Vagina (tissue), 2 donors: Measurements from ENCODE around the gene KCNIP4. TPM values are rescaled to one million over a fixed set of nuclear protein-coding genes. Genes with fewer than 3 reads are reported as not detected.

Experiments
- DNase-seq, 2 donors: peaks; one replicate each; pipeline ENCODE4 v3.0.0-alpha.2; 2017; ENCODE audit errors: extremely low spot score in 2 of 2
- H3K27ac ChIP-seq: fragments of 200-600 bp; sonication (generic); one replicate; pipeline ENCODE4 v1.5.1; 2019
- H3K27me3 ChIP-seq: fragments of 200-600 bp; sonication (generic); one replicate; pipeline ENCODE4 v1.5.1; 2019
- H3K36me3 ChIP-seq, 2 donors: fragments of 200-600 bp; sonication (generic); one replicate each; pipeline ENCODE4 v1.5.1; 2017 to 2019
- H3K4me1 ChIP-seq: fragments of 200-600 bp; sonication (generic); one replicate; pipeline ENCODE4 v1.5.1; 2019
- H3K4me3 ChIP-seq, 2 donors: fragments of 200-600 bp; sonication (generic); 1 replicate in 1 of 2; 2 replicates in 1 of 2; pipeline ENCODE4 v1.5.1; 2016 to 2019
- H3K9me3 ChIP-seq: fragments of 200-600 bp; sonication (generic); one replicate; pipeline ENCODE4 v1.5.1; 2019
- POLR2A ChIP-seq, 2 donors: fragments of 450-650 bp; IDR thresholded peaks; one replicate each; pipeline ENCODE4 v1.6.1; 2017; ENCODE audit warnings: antibody characterized with exemption in 2 of 2, mild to moderate bottlenecking in 2 of 2, moderate library complexity in 2 of 2
- POLR2AphosphoS5 ChIP-seq, 2 donors: sonication (generic); formaldehyde crosslinking; IDR thresholded peaks; one replicate each; pipeline ENCODE4 v1.9.0; 2017; ENCODE audit warnings: antibody characterized with exemption in 2 of 2, mild to moderate bottlenecking in 2 of 2, low read depth in 1 of 2; ENCODE audit not compliant: insufficient read depth in 1 of 2
- intact Hi-C: fragments of 100-400 bp; cut with DNase I; formaldehyde crosslinking; loops from one replicate; pipeline ENCODE4 v1.15.1; 2023
- total RNA-seq: library from RNA; depleted of rRNA; stranded (reverse); fragments of >200 nt; gene quantifications from one replicate; pipeline ENCODE4 v1.2.3, GENCODE V29; 2016
- TF ChIP-seq, protein P1 (sequence below), 3 experiments: fragments of 450-650 bp in 2 of 3; fragments of 200-600 bp in 1 of 3; sonication (generic) in 1 of 3; IDR thresholded peaks; one replicate each; pipeline ENCODE4 v1.5.1; 2017 to 2019; ENCODE audit warnings: antibody characterized with exemption in 3 of 3, mild to moderate bottlenecking in 2 of 3, moderate library complexity in 2 of 3

KCNIP4 gene
- total RNA-seq, 1 donor from 2014 or later = not detected

GRCh38 chr4:21709031-21709430 lies 239.5 kb downstream of the KCNIP4 start:
- DNase-seq = no peak
- Histone ChIP-seq H3K9me3 (no peaks in the 10 kb centered on the region), H3K36me3 (no peaks in the 10 kb centered on the region), H3K4me3 (no peak overlapping the region), H3K27ac (no peak overlapping the region), H3K4me1 (no peaks in the 10 kb centered on the region), H3K27me3 (no peaks in the 10 kb centered on the region)
- intact Hi-C loops = no loop called here
- TF ChIP-seq, protein P1, sequence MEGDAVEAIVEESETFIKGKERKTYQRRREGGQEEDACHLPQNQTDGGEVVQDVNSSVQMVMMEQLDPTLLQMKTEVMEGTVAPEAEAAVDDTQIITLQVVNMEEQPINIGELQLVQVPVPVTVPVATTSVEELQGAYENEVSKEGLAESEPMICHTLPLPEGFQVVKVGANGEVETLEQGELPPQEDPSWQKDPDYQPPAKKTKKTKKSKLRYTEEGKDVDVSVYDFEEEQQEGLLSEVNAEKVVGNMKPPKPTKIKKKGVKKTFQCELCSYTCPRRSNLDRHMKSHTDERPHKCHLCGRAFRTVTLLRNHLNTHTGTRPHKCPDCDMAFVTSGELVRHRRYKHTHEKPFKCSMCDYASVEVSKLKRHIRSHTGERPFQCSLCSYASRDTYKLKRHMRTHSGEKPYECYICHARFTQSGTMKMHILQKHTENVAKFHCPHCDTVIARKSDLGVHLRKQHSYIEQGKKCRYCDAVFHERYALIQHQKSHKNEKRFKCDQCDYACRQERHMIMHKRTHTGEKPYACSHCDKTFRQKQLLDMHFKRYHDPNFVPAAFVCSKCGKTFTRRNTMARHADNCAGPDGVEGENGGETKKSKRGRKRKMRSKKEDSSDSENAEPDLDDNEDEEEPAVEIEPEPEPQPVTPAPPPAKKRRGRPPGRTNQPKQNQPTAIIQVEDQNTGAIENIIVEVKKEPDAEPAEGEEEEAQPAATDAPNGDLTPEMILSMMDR (IDR thresholded peaks at IDR 0.05) = no peak
- no peak for TF ChIP-seq POLR2A (IDR thresholded peaks at IDR 0.05)
- TF ChIP-seq POLR2AphosphoS5 (IDR thresholded peaks at IDR 0.05; ENCODE audit: insufficient read depth in 1 of 2, low read depth in 1 of 2) = no peak

- TF ChIP-seq, protein P1 (IDR thresholded peaks at IDR 0.05) = no peak
- TF ChIP-seq POLR2A (IDR thresholded peaks at IDR 0.05) (no peak), POLR2AphosphoS5 (IDR thresholded peaks at IDR 0.05; ENCODE audit: insufficient read depth in 1 of 2, low read depth in 1 of 2) (no peak)
Observed at GRCh38 chr4:21699446-21699845, 249.1 kb downstream of the KCNIP4 start.

DNA sequence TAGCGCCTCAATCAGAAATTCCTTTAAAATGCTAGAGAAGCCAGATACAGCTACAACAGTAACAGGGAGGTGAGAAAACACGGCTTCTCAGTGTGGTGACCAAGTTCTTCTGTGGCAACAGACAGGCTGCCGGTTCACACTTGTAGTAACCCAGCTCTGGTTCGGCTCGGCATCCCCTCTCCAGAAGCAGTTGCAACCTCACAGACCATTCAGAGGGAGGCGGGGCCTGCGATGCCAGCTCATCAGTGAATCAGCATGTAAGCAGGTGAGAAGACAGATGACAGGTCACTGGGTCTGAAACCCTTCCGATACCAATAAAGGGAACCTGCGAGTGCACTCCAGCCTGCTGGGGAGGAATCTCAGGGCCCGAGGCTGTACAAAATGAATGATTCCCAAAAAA lies 251.0 kb downstream of the KCNIP4 start:
- intact Hi-C loops = no loop called here
- TF ChIP-seq, protein P1 (IDR thresholded peaks at IDR 0.05) = no peak
- TF ChIP-seq POLR2AphosphoS5 (IDR thresholded peaks at IDR 0.05; ENCODE audit: insufficient read depth in 1 of 2, low read depth in 1 of 2) = no peak
- TF ChIP-seq POLR2A (IDR thresholded peaks at IDR 0.05) = no peak
- Histone ChIP-seq H3K27ac (no peak overlapping the region), H3K4me3 (no peak overlapping the region), H3K9me3 (no peaks in the 10 kb centered on the region), H3K4me1 (no peaks in the 10 kb centered on the region), H3K27me3 (no peaks in the 10 kb centered on the region), H3K36me3 (no peaks in the 10 kb centered on the region)
- DNase-seq = no peak

More at GRCh38 chr4:21699446-21699845, 249.1 kb downstream of the KCNIP4 start:
- Histone ChIP-seq H3K36me3 (no peaks in the 10 kb centered on the region), H3K4me3 (no peak overlapping the region), H3K9me3 (no peaks in the 10 kb centered on the region), H3K27me3 (no peaks in the 10 kb centered on the region), H3K4me1 (no peaks in the 10 kb centered on the region), H3K27ac (no peak overlapping the region)
- no peak for DNase-seq
- intact Hi-C loops = no loop called here

DNA sequence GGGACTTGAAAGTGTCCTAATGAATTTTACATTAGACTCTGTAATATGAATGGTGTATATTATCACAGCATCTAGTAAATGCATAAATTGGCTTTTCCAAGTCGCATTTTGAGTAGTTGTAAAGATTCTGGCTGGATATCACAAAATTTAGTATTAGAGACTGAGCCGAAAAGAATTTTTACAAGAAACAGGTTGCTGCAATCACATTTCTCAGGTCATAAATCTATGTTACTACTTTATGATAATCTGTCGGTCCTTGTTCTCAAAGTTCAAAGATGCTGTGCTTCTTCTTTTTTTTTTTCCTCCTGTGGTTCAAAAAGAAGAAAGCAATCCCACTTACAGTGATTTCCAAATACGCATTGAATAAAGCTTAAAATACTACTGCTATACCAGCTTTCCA lies 253.4 kb downstream of the KCNIP4 start:
- DNase-seq = no peak
- intact Hi-C loops = no loop called here
- TF ChIP-seq, protein P1 (IDR thresholded peaks at IDR 0.05) = no peak
- no peak for TF ChIP-seq POLR2AphosphoS5 (IDR thresholded peaks at IDR 0.05; ENCODE audit: insufficient read depth in 1 of 2, low read depth in 1 of 2)
- TF ChIP-seq POLR2A (IDR thresholded peaks at IDR 0.05) = no peak
- Histone ChIP-seq H3K27ac (no peak overlapping the region), H3K4me3 (no peak overlapping the region), H3K9me3 (no peaks in the 10 kb centered on the region), H3K36me3 (no peaks in the 10 kb centered on the region), H3K4me1 (no peaks in the 10 kb centered on the region), H3K27me3 (no peaks in the 10 kb centered on the region)

DNA sequence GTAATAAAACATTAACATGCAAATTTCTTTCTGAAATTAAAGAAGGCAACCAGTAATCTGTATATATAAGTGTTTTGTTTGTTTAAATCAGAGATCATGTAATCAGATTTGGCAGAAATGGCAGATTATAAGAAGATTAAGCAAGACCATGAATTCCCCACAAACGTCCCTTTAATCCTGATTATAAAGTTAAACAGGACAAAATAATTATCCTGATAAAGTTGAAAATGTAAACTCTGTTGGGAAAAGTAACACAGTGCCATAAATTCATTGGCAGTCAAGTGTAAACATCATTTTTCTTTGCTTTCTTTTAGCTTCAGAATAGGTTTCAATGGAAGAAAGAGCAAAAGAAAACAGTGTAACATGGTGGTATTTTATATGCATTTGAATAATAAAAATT lies 256.3 kb downstream of the KCNIP4 start:
- Histone ChIP-seq H3K36me3 (no peaks in the 10 kb centered on the region), H3K27ac (no peak overlapping the region), H3K9me3 (no peaks in the 10 kb centered on the region), H3K27me3 (no peaks in the 10 kb centered on the region), H3K4me1 (peaks cover 18% of the 10 kb centered on the region), H3K4me3 (no peak overlapping the region)
- TF ChIP-seq, protein P1 (IDR thresholded peaks at IDR 0.05) = no peak
- TF ChIP-seq POLR2AphosphoS5 (IDR thresholded peaks at IDR 0.05; ENCODE audit: insufficient read depth in 1 of 2, low read depth in 1 of 2) = no peak
- TF ChIP-seq POLR2A (IDR thresholded peaks at IDR 0.05) = no peak
- intact Hi-C loops = no loop called here
- DNase-seq = no peak
